DMS114 treated with DMSO at 0.1 percent for 48 hours (cell line): ENCODE results near the gene PBX2.
"Not testable (repeated sequence)": the region's sequence is repeated elsewhere in the genome, so short reads cannot be mapped to it uniquely, and the experiment has no call there.

Source experiments
- DNase-seq: peaks from one replicate; lab custom pipeline; 2025; ENCODE audit not compliant: unreplicated experiment; lab: John Stamatoyannopoulos, UW

PBX2 gene

GRCh38 chr6:32187725-32188380 lies 2.1 kb downstream of the PBX2 start:
- DNase-seq: not testable (repeated sequence)

- DNase-seq: no peak
These were observed 2.8 kb downstream of the PBX2 start for GRCh38 chr6:32187009-32187709.

GRCh38 chr6:32186151-32186840 lies 3.7 kb downstream of the PBX2 start:
- not testable (repeated sequence) for DNase-seq

DNA sequence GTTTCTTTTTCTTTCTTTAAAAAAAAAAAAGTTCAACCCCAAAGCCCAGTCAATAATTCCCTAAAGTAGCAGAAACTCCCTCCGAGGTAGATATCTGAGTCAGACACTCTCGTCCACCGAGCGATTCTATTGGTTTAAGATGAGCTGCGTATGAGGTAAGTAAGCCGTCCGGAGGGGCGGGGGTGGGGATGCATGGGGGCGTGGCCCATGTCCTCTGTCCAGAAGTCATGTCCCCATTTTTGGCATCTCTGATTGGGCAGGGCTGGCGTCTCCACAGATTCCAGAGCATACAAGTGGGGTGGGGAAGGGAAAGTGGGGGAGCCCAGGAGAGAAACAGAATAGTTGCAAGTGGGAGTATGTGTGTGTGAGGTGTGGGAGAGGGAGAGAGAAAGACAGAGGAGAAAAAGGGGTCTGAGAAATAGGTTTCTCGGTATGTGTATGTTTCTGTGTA lies 4.3 kb downstream of the PBX2 start:
- peak; percentile 77 for DNase-seq

GRCh38 chr6:32184084-32184640 lies 5.8 kb downstream of the PBX2 start, which contains the start of gene AGER:
Gene AGER (minus strand): TSS chr6:32184253. CDS start chr6:32184222, 31 bp downstream.
- DNase-seq: no peak

GRCh38 chr6:32183483-32184083 lies 6.4 kb downstream of the PBX2 start:
- no peak for DNase-seq

DNA sequence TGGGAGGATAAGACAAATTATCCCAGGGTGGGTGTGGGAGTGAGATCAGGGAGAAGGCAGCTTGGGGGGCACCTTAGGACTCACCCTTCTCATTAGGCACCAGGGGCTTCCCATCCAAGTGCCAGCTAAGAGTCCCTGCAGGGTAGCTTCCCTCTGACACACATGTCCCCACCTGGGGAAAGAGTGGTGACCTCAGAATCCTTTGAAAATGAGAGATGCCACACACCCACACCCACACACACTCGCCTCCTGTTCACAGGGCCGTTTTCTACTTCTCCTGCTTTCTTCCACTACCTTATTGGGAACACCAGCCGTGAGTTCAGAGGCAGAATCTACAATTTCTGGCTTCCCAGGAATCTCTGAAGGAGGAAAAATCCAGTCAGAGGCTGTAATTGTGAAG lies 7.0 kb downstream of the PBX2 start:
- no peak for DNase-seq

DNA sequence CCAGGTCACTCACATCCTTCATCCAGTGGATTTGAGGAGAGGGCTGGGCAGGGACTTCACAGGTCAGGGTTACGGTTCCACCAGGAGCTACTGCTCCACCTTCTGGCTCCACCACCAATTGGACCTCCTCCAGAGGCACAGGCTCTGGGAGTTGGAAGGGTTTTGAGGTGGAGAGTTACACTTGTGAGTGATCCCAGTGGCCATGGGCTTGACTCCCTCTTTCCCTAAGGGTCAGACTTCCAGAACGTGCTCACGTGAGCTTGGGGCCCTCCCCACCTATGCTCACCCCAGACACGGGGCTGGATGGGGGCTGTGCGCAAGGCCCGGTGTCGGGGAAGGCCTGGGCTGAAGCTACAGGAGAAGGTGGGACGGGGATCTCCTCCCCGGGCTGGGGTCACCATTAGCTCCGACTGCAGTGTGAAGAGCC lies 7.4 kb downstream of the PBX2 start:
- no peak for DNase-seq

DNA sequence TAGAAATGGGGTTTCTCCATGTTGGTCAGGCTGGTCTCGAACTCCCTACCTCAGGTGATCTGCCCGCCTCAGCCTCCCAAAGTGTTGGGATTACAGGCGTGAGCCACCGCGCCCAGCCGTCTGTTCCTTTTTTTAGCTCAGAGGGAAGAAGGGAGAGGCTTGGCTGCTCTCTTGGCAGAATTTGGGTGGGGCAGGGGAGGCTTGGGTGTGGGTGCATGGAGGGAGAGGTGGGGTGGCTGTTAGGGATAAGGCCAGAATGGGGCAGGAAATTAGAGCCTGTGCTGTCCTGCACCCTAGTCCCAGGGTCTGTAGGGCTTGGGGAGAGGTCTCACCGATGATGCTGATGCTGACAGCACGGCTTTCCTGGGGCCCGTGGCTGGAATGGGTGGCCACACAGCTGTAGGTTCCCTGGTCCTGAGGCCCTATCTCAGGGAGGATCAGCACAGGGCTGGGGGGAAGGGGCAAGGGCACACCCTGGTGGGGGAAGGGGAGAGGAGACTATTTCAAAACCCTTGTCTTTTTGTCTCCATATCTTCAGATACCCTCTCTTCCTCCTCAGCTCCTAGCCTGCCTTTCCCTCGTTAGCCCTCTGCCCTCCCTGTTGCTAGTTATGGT lies 8.0 kb downstream of the PBX2 start:
- DNase-seq: no peak

GRCh38 chr6:32181148-32181702 lies 8.8 kb downstream of the PBX2 start:
- no peak for DNase-seq

DNA sequence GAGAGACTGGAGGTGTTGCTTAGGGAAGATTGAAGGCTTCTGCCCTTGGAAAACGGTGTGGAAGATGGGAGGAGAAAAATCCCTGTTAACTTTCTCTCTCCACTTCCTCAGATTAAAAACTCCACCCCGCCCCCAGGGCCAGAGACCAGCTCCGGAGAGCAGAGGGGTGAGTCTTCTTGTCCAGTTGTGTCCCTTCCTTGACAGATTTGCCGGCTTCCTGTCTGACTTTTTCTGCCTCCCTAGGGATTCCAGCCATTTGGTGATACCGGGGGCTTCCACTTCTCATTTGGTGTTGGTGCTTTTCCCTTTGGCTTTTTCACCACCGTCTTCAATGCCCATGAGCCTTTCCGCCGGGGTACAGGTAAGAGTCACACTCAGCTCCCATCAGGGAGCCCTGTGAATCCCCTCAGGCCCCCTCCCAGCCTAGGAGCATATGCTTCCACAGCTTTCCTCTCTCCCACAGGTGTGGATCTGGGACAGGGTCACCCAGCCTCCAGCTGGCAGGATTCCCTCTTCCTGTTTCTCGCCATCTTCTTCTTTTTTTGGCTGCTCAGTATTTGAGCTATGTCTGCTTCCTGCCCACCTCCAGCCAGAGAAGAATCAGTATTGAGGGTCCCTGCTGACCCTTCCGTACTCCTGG lies 10.1 kb downstream of the PBX2 start:
- no peak for DNase-seq

DNA sequence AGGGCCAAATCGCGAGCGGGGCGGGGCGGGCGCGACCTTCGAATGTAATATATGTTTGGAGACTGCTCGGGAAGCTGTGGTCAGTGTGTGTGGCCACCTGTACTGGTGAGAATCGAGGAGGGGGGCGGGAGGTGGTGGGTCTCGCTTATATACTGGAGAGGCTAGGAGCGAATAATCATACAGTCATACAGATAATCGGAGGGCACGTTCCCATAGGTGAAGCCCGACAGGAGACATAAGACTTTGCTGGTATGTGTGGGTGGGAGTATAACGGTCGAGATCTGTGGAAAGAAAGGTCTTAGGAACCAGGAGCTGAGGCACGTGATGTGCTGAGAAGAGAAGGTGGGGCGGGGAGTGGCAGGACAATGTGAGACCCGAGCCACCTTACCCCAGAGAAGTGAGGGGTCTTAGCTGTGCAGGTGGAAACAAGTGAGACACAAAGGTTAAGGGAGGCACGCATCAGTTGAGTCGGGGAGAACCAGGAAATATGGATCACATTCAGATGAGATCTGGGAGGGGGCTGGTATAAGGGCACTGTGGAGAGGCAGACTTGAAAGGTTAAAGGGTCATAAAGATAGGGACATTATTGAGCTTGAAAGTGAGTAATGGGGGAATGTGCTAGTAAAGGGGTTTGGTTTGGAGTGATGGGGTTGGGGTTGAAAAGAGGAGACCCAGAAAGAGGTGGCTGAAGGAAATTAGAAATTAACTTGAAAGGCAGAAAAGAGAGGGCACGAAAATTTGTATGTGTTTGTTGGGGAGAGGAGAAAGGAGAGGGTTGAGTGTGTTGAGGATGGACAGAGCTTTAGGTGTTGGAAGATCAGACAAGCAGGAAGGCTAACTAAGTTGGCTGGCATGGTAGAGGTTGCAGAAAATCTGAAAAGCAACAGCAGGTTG lies 11.2 kb downstream of the PBX2 start:
- no peak for DNase-seq

DNA sequence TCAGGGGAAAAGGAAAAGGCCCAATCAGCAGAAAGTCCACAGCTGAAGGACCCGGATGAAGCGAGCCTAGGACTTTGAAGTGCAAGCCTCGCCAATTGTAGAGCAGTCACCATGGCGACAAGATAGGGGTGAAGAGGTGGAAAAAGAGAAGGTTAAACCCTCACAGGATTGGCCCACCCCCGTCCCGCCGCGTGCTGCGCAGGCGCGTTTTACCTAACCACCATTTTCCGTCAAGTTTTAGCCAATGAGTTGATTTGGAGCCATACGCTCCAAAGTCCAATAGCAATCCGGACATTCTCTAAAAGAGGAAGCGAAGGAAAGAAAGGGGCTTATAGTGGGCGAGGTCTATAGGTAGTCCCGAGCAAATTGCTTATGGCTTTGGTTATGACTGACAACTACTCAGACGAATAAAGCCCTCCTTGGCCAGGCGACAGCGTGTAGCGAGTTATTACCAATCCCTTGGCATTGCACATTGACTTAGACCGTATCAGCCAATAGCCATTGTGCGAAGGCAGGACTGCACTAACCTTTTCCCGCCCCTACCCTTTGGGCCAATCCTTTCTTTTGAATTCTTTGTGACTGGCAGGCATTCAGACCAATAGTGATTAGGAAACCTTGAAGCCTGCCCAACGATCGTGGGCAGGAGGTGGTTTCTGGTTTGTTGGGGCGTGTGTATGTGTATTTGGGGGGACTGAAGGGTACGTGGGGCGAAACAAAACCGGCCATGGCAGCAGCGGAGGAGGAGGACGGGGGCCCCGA lies 12.0 kb downstream of the PBX2 start, which contains the start of gene RNF5:
Gene RNF5, plus strand, starts transcription at position 618 of the 759 bp plus-strand sequence. Its CDS starts 107 bp downstream, at position 725.
- peak; percentile 100 for DNase-seq

DNA sequence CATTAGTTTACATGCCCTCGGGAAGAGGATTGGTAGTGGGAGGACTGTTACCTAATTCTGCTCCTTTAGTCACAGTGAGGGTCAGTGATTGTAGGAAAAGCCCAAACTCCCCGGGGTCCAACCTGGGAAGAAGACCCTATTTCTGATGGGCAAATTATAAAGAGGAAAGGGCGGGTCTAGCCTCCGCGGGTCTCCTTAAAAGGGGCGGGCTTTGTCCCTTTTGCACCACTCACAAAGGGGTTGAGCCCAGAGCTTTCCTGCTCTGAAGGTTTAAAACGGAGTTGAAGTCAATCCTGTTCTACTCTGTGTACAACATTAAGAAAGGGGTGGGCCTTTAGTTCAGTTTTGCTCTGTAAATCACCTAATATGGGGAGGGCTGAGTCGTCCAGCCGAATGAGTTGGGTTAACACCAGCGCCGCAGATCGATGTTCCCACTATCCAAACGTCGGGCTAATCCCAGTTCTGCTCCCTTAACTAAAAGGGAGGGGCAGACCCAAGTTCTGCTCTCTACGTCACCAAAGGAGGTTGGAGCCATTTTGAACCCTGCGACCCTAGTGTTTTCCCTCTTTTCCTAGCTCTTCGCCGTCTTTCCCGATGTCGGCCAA lies 12.7 kb downstream of the PBX2 start:
- DNase-seq: no peak

- DNase-seq: no peak
These were observed 13.4 kb downstream of the PBX2 start for GRCh38 chr6:32176476-32177182.

DNA sequence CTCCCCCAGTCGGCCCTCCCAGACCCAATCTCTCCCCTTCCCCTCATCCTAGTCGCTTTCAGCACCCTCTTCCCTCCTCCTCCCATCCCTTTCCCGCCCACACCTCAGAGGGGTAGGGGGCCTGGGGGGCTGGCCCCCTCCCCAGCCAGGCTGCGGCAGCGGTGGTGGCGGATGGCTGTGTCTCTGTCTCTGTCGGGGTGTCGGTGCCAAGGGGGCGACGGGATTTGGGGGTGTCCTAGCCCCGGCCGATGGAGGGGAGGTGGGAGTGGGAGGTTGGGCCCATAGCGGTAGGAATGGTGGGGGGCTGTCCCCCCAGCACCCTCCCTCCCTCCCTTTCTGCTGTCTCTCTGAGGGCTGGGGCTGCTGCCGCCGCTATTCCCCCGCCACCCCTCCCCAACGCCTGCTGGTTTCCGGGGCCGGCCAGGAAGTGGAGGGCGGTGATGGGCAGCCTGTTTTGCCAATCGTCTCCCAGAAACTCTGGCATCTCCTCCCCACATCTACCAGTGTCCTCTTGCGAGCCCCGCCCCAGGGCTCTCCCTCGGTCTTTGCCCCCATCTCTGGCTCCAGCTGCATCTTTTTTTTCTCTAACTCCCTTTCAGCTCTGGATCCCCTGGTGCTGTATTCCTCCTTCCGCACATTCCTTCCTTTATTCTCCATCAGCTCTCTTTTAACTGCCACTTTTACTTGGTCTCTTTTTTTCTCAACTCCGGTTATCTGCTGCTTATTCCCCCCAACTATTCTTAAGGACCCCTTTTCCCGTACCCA lies 14.1 kb downstream of the PBX2 start, which contains the start of gene AGPAT1:
Gene AGPAT1, minus strand, starts transcription at position 374 of the 765 bp plus-strand sequence. CDS start 4,588 bp downstream, outside the sequence.
- DNase-seq: peak; percentile 96
